Measurements from ENCODE around the gene MTHFD2.

The MTHFD2 gene

DNA sequence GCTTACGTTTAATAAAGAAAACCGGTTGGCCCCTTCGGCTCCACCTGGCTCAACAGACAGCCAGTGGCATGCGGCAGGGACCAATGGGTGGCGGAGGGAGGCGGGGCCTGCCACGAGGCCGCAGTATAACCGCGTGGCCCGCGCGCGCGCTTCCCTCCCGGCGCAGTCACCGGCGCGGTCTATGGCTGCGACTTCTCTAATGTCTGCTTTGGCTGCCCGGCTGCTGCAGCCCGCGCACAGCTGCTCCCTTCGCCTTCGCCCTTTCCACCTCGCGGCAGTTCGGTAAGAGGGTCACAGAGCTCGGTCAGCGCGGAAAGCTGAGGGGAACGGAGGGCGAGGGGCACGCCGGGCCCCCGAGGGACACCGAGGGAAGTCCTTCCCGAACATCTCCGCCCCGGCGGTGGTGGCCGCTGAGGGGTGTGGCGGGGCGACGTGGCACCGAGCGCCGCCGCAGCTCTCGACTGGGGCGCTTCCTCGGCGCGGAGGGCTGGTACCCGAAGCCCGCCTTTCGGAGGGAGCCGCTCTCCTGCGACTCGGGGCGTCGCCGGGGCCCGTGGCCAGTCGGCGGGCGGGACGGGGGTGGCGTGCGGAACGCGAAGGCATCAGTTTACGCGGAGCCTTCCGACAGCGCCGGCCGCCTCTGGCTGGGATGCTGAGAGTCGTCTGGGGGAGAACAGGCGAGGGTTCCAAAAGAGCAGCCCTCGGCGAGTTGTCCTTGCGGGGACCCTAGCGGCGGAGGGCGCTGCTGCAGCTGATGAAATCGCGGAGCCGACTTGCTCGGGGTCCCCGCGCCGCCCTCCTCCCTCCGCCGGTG is at the start of gene MTHFD2:
MTHFD2 (plus strand) TSS at position 155 of the 814 bp plus-strand sequence; CDS start at position 182, 27 bp downstream.
- peak; percentile 99 for DNase-seq
- Histone ChIP-seq H3K27me3 (replicated peaks) (no peaks in the 10 kb centered on the region), H3K36me3 (replicated peaks) (peaks cover 4% of the 10 kb centered on the region), H3K4me3 (ENCODE audit: low read depth, low read length) (peak within 1 kb of the TSS; percentile 90), H3K27ac (peak within 1 kb of the TSS; percentile 96)
- in situ Hi-C loops (cut with HindIII; ENCODE audit: low pct_ligation_motif_present, low sequenced_read_pairs), result no loop called here
- TF ChIP-seq, protein P1, sequence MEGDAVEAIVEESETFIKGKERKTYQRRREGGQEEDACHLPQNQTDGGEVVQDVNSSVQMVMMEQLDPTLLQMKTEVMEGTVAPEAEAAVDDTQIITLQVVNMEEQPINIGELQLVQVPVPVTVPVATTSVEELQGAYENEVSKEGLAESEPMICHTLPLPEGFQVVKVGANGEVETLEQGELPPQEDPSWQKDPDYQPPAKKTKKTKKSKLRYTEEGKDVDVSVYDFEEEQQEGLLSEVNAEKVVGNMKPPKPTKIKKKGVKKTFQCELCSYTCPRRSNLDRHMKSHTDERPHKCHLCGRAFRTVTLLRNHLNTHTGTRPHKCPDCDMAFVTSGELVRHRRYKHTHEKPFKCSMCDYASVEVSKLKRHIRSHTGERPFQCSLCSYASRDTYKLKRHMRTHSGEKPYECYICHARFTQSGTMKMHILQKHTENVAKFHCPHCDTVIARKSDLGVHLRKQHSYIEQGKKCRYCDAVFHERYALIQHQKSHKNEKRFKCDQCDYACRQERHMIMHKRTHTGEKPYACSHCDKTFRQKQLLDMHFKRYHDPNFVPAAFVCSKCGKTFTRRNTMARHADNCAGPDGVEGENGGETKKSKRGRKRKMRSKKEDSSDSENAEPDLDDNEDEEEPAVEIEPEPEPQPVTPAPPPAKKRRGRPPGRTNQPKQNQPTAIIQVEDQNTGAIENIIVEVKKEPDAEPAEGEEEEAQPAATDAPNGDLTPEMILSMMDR (IDR thresholded peaks at IDR 0.05; ENCODE audit: low read depth, low read length, missing control alignments), result peak; percentile 81

DNA sequence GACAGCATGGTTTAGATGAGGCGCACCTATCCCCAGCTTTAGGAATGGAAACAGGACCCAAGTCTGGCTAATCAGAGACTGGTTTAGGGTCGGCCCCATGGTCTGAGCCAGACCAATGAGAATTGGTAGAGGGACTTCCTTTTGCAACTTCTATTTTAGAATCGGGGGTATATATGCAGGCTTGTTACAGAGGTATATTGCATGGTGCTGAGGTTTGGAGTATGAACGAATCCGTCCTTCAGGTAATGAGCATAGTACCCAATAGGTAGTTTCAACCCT is 49.2 kb upstream of the MTHFD2 start:
- no peak for DNase-seq
- TF ChIP-seq, protein P1 (IDR thresholded peaks at IDR 0.05; ENCODE audit: low read depth, low read length, missing control alignments), result no peak
- H3K4me3 ChIP-seq (ENCODE audit: low read depth, low read length), result no peak overlapping the region
- in situ Hi-C loops (cut with HindIII; ENCODE audit: low pct_ligation_motif_present, low sequenced_read_pairs), result no loop called here
- H3K27ac ChIP-seq, result no peak overlapping the region
- no peaks in the 10 kb centered on the region for H3K27me3 ChIP-seq (replicated peaks)
- H3K36me3 ChIP-seq (replicated peaks), result peaks cover 7% of the 10 kb centered on the region

DNA sequence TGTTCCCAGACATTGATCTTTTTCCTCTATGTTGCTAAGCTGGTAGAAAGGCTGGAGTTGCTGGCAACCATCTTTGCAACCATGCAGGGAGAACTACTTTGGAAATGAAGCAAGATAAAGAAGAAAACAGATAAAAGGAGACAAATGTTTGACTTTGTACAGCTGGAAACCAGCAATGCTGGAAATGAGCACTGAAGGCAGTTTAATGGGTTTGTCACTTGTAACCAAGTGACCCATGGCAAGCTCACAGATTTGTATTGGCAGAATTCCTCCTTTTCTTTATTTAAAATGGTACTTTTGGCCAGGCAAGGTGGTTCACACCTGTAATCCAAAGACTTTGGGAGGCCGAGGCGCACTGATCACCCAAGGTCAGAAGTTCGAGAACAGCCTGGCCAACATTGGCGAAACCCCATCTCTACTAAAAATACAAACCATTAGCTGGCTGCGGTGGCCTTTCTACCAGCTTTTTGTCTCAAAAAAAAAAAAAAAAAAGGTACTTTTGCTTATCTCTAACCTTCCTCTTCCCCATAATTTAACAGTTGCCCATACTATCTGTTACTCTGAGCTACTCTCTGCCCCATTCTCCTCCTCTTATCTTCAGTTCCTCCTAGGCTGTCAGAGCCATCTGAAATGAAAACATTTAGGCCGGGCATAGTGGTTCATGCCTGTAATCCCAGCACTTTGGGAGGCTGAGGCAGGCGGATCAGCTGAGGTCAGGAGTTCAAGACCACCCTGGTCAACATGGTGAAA is 48.7 kb upstream of the MTHFD2 start:
- no peak overlapping the region for H3K27ac ChIP-seq
- in situ Hi-C loops (cut with HindIII; ENCODE audit: low pct_ligation_motif_present, low sequenced_read_pairs), result no loop called here
- no peaks in the 10 kb centered on the region for H3K27me3 ChIP-seq (replicated peaks)
- H3K4me3 ChIP-seq (ENCODE audit: low read depth, low read length), result no peak overlapping the region
- TF ChIP-seq, protein P1 (IDR thresholded peaks at IDR 0.05; ENCODE audit: low read depth, low read length, missing control alignments), result no peak
- peaks cover 9% of the 10 kb centered on the region for H3K36me3 ChIP-seq (replicated peaks)
- no peak for DNase-seq

DNA sequence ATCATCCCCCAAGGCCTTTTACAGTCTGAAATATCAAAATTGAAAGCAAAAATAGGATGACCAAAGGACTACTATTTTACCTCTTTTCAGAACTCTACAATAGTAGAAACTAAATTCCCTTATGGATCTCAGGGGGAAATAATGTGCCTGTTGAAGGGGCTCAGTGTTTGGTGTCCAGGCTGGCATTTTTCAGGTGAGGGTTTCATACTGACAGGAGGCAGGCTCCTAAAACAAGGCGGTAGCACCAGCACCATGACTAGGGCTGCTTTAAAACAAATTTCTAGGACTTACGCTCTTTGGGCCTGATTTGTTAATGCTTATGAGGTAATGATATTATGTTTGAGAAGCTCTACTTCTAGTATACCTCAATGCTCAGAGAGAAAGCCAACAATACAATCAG is 45.5 kb upstream of the MTHFD2 start:
- peaks cover 21% of the 10 kb centered on the region for H3K36me3 ChIP-seq (replicated peaks)
- no peak overlapping the region for H3K27ac ChIP-seq
- TF ChIP-seq, protein P1 (IDR thresholded peaks at IDR 0.05; ENCODE audit: low read depth, low read length, missing control alignments), result no peak
- H3K27me3 ChIP-seq (replicated peaks), result no peaks in the 10 kb centered on the region
- in situ Hi-C loops (cut with HindIII; ENCODE audit: low pct_ligation_motif_present, low sequenced_read_pairs), result no loop called here
- no peak overlapping the region for H3K4me3 ChIP-seq (ENCODE audit: low read depth, low read length)
- DNase-seq, result no peak

DNA sequence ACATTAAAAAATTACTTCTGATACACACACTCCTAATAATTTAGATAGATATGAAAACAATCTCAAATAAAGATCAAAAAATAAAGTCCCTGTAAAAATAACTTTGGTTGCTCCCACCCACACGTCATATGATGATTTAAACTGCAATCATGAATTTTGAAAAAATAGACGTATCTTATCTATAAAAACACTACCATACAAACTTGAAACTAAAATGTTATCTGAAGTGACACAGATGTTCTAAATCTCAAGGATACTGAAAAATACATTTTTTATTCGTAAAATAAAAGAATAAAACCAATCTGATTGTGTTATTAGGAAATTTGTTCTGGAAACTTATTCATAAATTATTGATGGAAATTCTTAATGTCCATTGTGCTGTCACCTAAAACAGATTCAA is 42.6 kb upstream of the MTHFD2 start:
- H3K27ac ChIP-seq, result no peak overlapping the region
- H3K27me3 ChIP-seq (replicated peaks), result no peaks in the 10 kb centered on the region
- in situ Hi-C loops (cut with HindIII; ENCODE audit: low pct_ligation_motif_present, low sequenced_read_pairs), result no loop called here
- TF ChIP-seq, protein P1 (IDR thresholded peaks at IDR 0.05; ENCODE audit: low read depth, low read length, missing control alignments), result no peak
- no peak overlapping the region for H3K4me3 ChIP-seq (ENCODE audit: low read depth, low read length)
- H3K36me3 ChIP-seq (replicated peaks), result peaks cover 44% of the 10 kb centered on the region
- no peak for DNase-seq
